Naive thymus-derived CD8-positive, alpha-beta T cell (primary cell): ENCODE measurements around the gene CD28. TPM values are rescaled to one million over a fixed set of nuclear protein-coding genes. Genes with fewer than 3 reads are reported as not detected.

ENCODE experiments used
- ATAC-seq, 2 donors: fragments of 150-1000 bp; cut with Tn5 transposase in 1 of 2; sonication (Bioruptor Pico), chemical (Tn5 transposase) in 1 of 2; 1 replicate in 1 of 2; 2 replicates in 1 of 2; pipeline ENCODE4 v1.10.0; 2021; ENCODE audit warnings: mild to moderate bottlenecking in 2 of 2, moderate library complexity in 2 of 2
- POLR2A ChIA-PET: fragments of 350-600 bp; sonication (Branson Sonifier 250); formaldehyde crosslinking; loops from one replicate; lab custom pipeline; 2021; ENCODE audit warnings: antibody characterized with exemption; lab: Charles Lee
- DNase-seq, 10 donors: peaks; one replicate each; pipeline versions ENCODE4 v3.0.0 to v3.0.0-alpha.2; 2020 to 2022
- H3K27ac Mint-ChIP-seq, 10 donors: one replicate each; pipeline ENCODE4 v1.8.0; 2020 to 2022; ENCODE audit warnings: mild to moderate bottlenecking in 10 of 10, mixed read lengths in 10 of 10, moderate library complexity in 4 of 10, inconsistent platforms in 1 of 10
- H3K27me3 Mint-ChIP-seq, 5 donors: one replicate each; pipeline ENCODE4 v1.8.0; 2021 to 2022; ENCODE audit warnings: mixed read lengths in 5 of 5
- H3K36me3 Mint-ChIP-seq, 3 donors: one replicate each; pipeline ENCODE4 v1.8.0; 2020 to 2022; ENCODE audit warnings: mixed read lengths in 3 of 3, mild to moderate bottlenecking in 2 of 3, inconsistent platforms in 1 of 3
- H3K4me1 Mint-ChIP-seq, 4 donors: one replicate each; pipeline ENCODE4 v1.8.0; 2021 to 2022; ENCODE audit warnings: mixed read lengths in 4 of 4
- H3K4me3 Mint-ChIP-seq, 10 donors: one replicate each; pipeline ENCODE4 v1.8.0; 2020 to 2022; ENCODE audit warnings: mild to moderate bottlenecking in 10 of 10, mixed read lengths in 10 of 10, moderate library complexity in 6 of 10, inconsistent platforms in 1 of 10
- H3K9me3 Mint-ChIP-seq, 9 donors: one replicate each; pipeline ENCODE4 v1.8.0; 2020 to 2022; ENCODE audit warnings: mixed read lengths in 9 of 9, mild to moderate bottlenecking in 3 of 9, inconsistent platforms in 1 of 9, moderate library complexity in 1 of 9
- polyA plus RNA-seq, 3 donors: library from polyadenylated mRNA; unstranded; fragments of 300-500 nt; fragmentation: Illumina TruSeq; gene quantifications; one replicate each; pipeline ENCODE4 v1.2.3, GENCODE V29; 2021
- total RNA-seq, 8 experiments: library from RNA in 2 of 8; stranded (reverse) in 2 of 8; gene quantifications; one replicate each; pipeline ENCODE4 v1.2.3 and lab custom pipeline; 2021 to 2026

The CD28 gene
- total and polyA plus RNA-seq, 5 experiments from 2014 or later, result 15.8 to 133 (median 32.0) TPM

DNA sequence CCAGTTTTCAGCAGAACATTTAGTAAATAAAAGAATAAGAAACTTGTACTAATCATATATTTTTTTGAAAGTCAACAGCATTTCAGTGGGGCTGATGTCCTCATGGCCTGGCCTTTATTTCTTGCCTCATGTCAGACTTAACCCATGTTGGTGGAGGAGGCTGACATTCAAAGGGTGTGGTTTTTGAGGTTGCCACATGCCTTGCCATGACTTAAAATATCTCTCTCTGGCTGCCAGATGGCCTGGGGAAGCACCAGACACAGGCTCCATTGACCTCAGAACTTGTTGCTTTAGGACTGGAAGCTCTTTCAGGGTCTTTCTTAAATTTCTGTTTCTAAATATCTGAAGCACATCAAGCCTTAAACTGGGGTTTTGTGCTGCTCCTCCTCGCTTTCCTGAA is 32.5 kb upstream of the CD28 start:
- H3K36me3 Mint-ChIP-seq, result no peaks in the 10 kb centered on the region
- H3K4me3 Mint-ChIP-seq, result peak overlapping the region in 1 of 10 donors; percentile 1
- peaks cover 13 to 21% (median 16%) of the 10 kb centered on the region in 4 donors for H3K4me1 Mint-ChIP-seq
- peaks cover 0 to 2% (median 0%) of the 10 kb centered on the region in 5 donors for H3K27me3 Mint-ChIP-seq
- ATAC-seq, result peak; percentile 72 to 84
- POLR2A ChIA-PET, result no interaction called here
- peaks cover 0 to 3% (median 0%) of the 10 kb centered on the region in 9 donors for H3K9me3 Mint-ChIP-seq
- peak overlapping the region in 3 of 10 donors; percentile 21 to 74 (median 51) for H3K27ac Mint-ChIP-seq
- peak in 6 of 10 donors; percentile 4 to 36 (median 24) for DNase-seq

GRCh38 chr2:203675086-203675485 is 31.4 kb upstream of the CD28 start:
- Mint-ChIP-seq H3K36me3 (no peaks in the 10 kb centered on the region), H3K27ac (peak overlapping the region in 1 of 10 donors; percentile 69), H3K4me1 (peaks cover 18 to 22% (median 21%) of the 10 kb centered on the region in 4 donors), H3K27me3 (peaks cover 0 to 2% (median 0%) of the 10 kb centered on the region in 5 donors), H3K9me3 (peaks cover 0 to 4% (median 0%) of the 10 kb centered on the region in 9 donors), H3K4me3 (no peak overlapping the region)
- POLR2A ChIA-PET, result no interaction called here
- ATAC-seq, result no peak
- DNase-seq, result no peak

DNA sequence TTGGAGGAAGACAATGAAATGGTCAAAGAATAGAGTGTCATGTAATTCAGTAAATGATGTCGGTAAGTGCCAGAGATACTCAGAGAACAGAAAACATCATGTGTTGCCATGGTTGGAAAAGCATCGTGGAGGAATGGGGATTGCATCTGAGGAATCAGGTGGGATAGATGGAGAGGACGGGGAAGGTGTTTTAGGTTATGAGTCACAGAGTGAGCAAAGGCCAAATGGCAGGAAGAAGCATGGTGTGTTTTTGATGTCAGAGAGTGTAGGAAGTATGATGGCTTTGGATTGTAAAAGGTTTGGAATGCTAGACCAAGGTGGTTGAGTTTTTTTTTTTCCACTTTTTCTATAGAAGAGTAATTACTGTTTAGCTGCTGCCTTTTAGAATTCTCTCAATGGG is 27.5 kb upstream of the CD28 start:
- Mint-ChIP-seq H3K36me3 (no peaks in the 10 kb centered on the region), H3K4me1 (peaks cover 26 to 43% (median 36%) of the 10 kb centered on the region in 4 donors), H3K4me3 (no peak overlapping the region), H3K9me3 (peaks cover 0 to 4% (median 0%) of the 10 kb centered on the region in 9 donors), H3K27me3 (peaks cover 0 to 4% (median 0%) of the 10 kb centered on the region in 5 donors), H3K27ac (no peak overlapping the region)
- POLR2A ChIA-PET, result interaction anchor here (1.2 kb wide), 1 partner anchor 9 kb away, joined by 5 read pairs; no protein-coding TSS in a partner anchor
- ATAC-seq, result no peak
- DNase-seq, result no peak

GRCh38 chr2:203679401-203679800 is 27.0 kb upstream of the CD28 start:
- no peak for DNase-seq
- no peaks in the 10 kb centered on the region for H3K36me3 Mint-ChIP-seq
- no peak overlapping the region for H3K4me3 Mint-ChIP-seq
- ATAC-seq, result no peak
- peaks cover 0 to 4% (median 0%) of the 10 kb centered on the region in 9 donors for H3K9me3 Mint-ChIP-seq
- peaks cover 0 to 4% (median 0%) of the 10 kb centered on the region in 5 donors for H3K27me3 Mint-ChIP-seq
- H3K27ac Mint-ChIP-seq, result no peak overlapping the region
- POLR2A ChIA-PET, result interaction anchor here (0.6 to 1.2 kb wide), 4 partner anchors 9 to 361 kb away, joined by 3 to 5 read pairs (median 4); no protein-coding TSS in a partner anchor
- H3K4me1 Mint-ChIP-seq, result peaks cover 23 to 41% (median 33%) of the 10 kb centered on the region in 4 donors

GRCh38 chr2:203681978-203682377 is 24.5 kb upstream of the CD28 start:
- Mint-ChIP-seq H3K4me3 (peak overlapping the region in 1 of 10 donors; percentile 15), H3K9me3 (peaks cover 0 to 4% (median 0%) of the 10 kb centered on the region in 9 donors), H3K36me3 (no peaks in the 10 kb centered on the region), H3K27ac (peak overlapping the region in 2 of 10 donors; percentile 8 to 36), H3K4me1 (peaks cover 20 to 31% (median 29%) of the 10 kb centered on the region in 4 donors), H3K27me3 (peaks cover 0 to 4% (median 0%) of the 10 kb centered on the region in 5 donors)
- POLR2A ChIA-PET, result interaction anchor here (0.6 to 1.8 kb wide), 3 partner anchors 11 to 36 kb away, joined by 3 to 4 read pairs (median 4); partner anchors contain the start of gene CD28
- DNase-seq (no peak), ATAC-seq (no peak)

DNA sequence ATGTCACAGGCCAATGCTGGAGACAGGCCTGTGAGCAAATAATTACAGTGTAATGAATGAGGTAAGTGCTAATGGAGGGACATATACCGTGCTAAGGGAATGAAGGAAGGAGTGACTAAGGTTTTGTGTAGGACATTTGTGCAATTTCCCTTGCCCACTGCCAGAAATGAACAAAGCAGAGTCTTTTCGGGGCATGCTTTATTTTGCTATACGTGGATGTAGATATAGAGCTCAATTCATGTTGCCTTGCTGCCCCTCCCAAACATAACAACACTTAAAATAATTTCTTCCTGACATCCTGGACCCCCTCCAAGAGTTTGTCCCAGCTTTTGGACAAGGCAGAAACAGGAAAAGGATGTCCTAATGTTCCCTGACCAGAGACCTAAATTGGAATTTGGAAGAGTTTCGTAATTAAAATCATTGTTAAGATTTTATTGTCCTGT is 23.7 kb upstream of the CD28 start:
- Mint-ChIP-seq H3K4me1 (peaks cover 20 to 31% (median 29%) of the 10 kb centered on the region in 4 donors), H3K4me3 (no peak overlapping the region), H3K27ac (no peak overlapping the region)

DNA sequence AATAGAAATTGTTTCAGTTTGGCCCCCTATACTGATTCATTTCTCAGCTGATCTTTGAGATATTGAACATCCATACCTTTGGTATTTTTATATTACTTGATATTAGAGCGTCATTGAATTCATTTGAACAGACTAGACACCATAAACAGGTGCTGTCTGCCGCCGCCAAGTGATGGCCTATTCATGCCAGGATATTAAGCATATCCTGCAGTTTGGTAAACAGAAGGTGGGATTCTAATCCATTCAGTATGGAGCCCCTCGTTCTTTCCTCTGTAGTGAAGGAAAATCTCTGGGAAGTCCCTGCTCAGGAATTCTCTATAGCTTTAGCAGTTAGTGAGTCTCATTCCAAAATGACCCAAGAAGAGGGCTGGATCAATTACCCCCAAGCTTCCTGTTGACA is 23.0 kb upstream of the CD28 start:
- H3K36me3 Mint-ChIP-seq, result no peaks in the 10 kb centered on the region
- no peak overlapping the region for H3K4me3 Mint-ChIP-seq
- peaks cover 18 to 31% (median 29%) of the 10 kb centered on the region in 4 donors for H3K4me1 Mint-ChIP-seq
- ATAC-seq (no peak), DNase-seq (no peak)
- H3K27me3 Mint-ChIP-seq, result peaks cover 0 to 4% (median 0%) of the 10 kb centered on the region in 5 donors
- POLR2A ChIA-PET, result interaction anchor here (1.3 kb wide), 1 partner anchor 58 kb away, joined by 3 read pairs; no protein-coding TSS in a partner anchor
- no peak overlapping the region for H3K27ac Mint-ChIP-seq
- peaks cover 0 to 4% (median 0%) of the 10 kb centered on the region in 9 donors for H3K9me3 Mint-ChIP-seq

More for the DNA sequence above, 23.7 kb upstream of the CD28 start:
- POLR2A ChIA-PET, result no interaction called here
- Mint-ChIP-seq H3K9me3 (peaks cover 0 to 4% (median 0%) of the 10 kb centered on the region in 9 donors), H3K36me3 (no peaks in the 10 kb centered on the region), H3K27me3 (peaks cover 0 to 4% (median 0%) of the 10 kb centered on the region in 5 donors)
- DNase-seq (no peak), ATAC-seq (no peak)

DNA sequence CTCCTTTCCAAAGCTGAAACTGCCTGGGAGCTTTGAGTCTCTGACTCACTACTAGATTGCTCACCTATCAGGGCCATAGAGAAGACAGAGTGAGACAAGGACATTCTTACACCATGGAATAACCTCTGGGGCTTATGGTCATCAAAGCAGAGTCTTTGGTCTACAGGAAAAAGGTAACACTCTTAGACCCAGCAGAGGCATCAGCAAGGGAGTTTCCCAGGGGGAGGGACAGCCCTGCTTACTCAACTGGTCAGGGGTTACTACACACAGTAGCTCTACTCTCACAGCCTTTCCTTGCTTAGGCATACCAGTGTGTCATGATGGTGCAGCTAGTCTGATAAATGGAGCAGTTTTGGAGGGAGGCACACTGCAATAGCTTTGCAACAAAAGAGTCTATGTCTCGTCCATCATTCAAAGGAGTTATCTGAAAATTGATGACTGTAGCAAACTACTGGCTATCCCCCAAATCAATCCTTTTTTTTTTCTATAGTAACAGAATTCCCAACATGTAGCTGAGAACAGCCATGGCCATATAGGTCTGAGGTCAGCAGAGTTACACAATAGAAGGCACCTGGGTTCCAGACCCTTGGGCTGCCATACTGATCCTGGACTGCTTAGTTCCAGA is 22.4 kb upstream of the CD28 start:
- no peak overlapping the region for H3K4me3 Mint-ChIP-seq
- H3K9me3 Mint-ChIP-seq, result no peaks in the 10 kb centered on the region
- H3K4me1 Mint-ChIP-seq, result peaks cover 14 to 34% (median 29%) of the 10 kb centered on the region in 4 donors
- DNase-seq (no peak), ATAC-seq (no peak)
- H3K27me3 Mint-ChIP-seq, result peaks cover 0 to 3% (median 0%) of the 10 kb centered on the region in 5 donors
- H3K27ac Mint-ChIP-seq, result no peak overlapping the region
- H3K36me3 Mint-ChIP-seq, result no peaks in the 10 kb centered on the region
- POLR2A ChIA-PET, result interaction anchor here (1.3 kb wide), 1 partner anchor 57 kb away, joined by 3 read pairs; no protein-coding TSS in a partner anchor

DNA sequence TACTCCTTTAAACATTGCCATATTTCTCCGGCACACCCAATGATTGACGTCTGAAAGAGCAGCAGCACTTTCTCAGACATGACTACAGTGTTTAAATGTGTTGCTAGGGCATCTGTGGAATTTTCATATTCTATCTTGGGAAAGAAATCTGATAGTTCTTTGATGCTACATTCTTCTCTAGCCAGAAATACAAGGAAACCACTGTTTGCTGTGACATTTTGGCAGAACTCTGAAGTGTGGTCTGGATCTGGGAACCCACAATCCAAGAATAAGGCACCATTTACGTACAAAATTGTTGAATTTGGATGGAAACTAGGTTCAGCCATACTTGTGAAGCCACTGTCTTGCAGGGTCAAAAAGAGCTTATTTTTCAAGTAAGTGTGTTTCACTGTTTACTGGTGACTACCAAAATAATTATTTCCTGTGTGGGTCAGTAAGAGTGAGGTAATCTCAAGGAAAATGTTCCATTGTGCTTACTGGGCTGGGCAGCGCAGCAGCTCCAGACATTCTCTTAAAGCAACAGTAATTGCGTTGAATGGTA is 21.3 kb upstream of the CD28 start:
- POLR2A ChIA-PET, result interaction anchor here (0.6 kb wide), 1 partner anchor 18 kb away, joined by 6 read pairs; no protein-coding TSS in a partner anchor
- Mint-ChIP-seq H3K27me3 (peaks cover 0 to 3% (median 0%) of the 10 kb centered on the region in 5 donors), H3K36me3 (no peaks in the 10 kb centered on the region), H3K27ac (no peak overlapping the region), H3K4me1 (peaks cover 13 to 39% (median 32%) of the 10 kb centered on the region in 4 donors), H3K4me3 (no peak overlapping the region), H3K9me3 (no peaks in the 10 kb centered on the region)
- no peak for DNase-seq
- ATAC-seq, result no peak

- Mint-ChIP-seq H3K27me3 (peaks cover 0 to 2% (median 0%) of the 10 kb centered on the region in 5 donors), H3K4me1 (peaks cover 6 to 38% (median 31%) of the 10 kb centered on the region in 4 donors), H3K36me3 (no peaks in the 10 kb centered on the region), H3K27ac (no peak overlapping the region), H3K4me3 (no peak overlapping the region), H3K9me3 (no peaks in the 10 kb centered on the region)
- ATAC-seq (no peak), DNase-seq (no peak)
- POLR2A ChIA-PET, result interaction anchor here (0.6 kb wide), 1 partner anchor 63 kb away, joined by 3 read pairs; no protein-coding TSS in a partner anchor
Measured at GRCh38 chr2:203685789-203686420, 20.5 kb upstream of the CD28 start.

GRCh38 chr2:203687165-203687564 is 19.3 kb upstream of the CD28 start:
- ATAC-seq (no peak), DNase-seq (no peak)
- H3K4me1 Mint-ChIP-seq, result peaks cover 5 to 32% (median 24%) of the 10 kb centered on the region in 4 donors
- H3K4me3 Mint-ChIP-seq, result peak overlapping the region in 1 of 10 donors; percentile 10
- POLR2A ChIA-PET, result no interaction called here
- H3K36me3 Mint-ChIP-seq, result no peaks in the 10 kb centered on the region
- H3K9me3 Mint-ChIP-seq, result no peaks in the 10 kb centered on the region
- H3K27ac Mint-ChIP-seq, result no peak overlapping the region
- H3K27me3 Mint-ChIP-seq, result peaks cover 0 to 2% (median 0%) of the 10 kb centered on the region in 5 donors

DNA sequence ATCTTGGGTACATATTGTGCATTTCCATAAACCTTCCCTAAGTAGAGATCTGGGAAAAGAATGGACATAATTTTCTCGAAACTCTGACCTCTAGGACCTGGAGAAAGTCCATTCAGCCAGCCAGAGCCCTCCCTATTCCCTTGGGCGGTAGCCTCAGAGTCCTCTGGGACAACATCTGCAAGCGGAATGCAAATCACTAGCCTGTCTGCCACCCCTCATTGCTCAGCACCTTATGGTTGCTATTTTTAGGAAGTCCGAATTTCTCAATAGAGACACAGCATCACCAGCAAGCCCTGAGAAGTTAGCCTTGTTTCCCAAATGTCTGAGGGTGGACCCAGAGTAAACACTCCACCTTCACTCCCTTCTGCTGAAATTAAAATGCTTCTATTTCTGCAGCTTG is 17.6 kb upstream of the CD28 start:
- Mint-ChIP-seq H3K9me3 (no peaks in the 10 kb centered on the region), H3K36me3 (no peaks in the 10 kb centered on the region), H3K4me1 (peaks cover 7 to 30% (median 23%) of the 10 kb centered on the region in 4 donors), H3K4me3 (no peak overlapping the region), H3K27ac (no peak overlapping the region), H3K27me3 (peaks cover 0 to 5% (median 0%) of the 10 kb centered on the region in 5 donors)
- POLR2A ChIA-PET, result interaction anchor here (0.9 kb wide), 1 partner anchor 9 kb away, joined by 5 read pairs; no protein-coding TSS in a partner anchor
- ATAC-seq, result no peak
- no peak for DNase-seq
